Uterus (tissue), 2 donors: ENCODE measurements around the gene NTRK3.

Experiments used
- POLR2A ChIP-seq, 2 donors: fragments of 450-650 bp; IDR thresholded peaks; one replicate each; pipeline ENCODE4 v1.6.1; 2016; ENCODE audit warnings: antibody characterized with exemption in 2 of 2, mild to moderate bottlenecking in 1 of 2, moderate library complexity in 1 of 2
- TF ChIP-seq, protein P1 (sequence below), 4 experiments: fragments of 200-600 bp in 2 of 4; fragments of 450-650 bp in 2 of 4; sonication (generic) in 2 of 4; IDR thresholded peaks; one replicate each; pipeline ENCODE4 v1.5.1; 2016 to 2019; ENCODE audit warnings: antibody characterized with exemption in 4 of 4, mild to moderate bottlenecking in 2 of 4, moderate library complexity in 1 of 4

DNA sequence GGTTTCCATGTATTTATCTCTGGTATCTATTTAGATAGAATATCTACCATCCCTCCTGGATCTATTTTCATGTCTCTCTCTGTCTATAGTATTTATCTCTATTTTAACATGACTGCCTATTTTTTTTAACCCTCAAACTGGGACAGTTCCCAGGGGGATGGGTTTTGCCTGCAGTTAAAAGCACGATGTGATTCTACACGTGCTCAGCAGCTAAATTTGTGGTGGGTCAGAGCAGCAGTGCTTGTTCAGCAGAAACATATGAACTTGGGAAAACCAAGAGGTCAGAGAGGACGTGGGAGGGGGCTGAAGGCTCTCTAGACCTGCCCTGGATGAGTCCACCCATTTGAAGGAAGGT lies 189.2 kb downstream of the NTRK3 start:
- TF ChIP-seq, protein P1, sequence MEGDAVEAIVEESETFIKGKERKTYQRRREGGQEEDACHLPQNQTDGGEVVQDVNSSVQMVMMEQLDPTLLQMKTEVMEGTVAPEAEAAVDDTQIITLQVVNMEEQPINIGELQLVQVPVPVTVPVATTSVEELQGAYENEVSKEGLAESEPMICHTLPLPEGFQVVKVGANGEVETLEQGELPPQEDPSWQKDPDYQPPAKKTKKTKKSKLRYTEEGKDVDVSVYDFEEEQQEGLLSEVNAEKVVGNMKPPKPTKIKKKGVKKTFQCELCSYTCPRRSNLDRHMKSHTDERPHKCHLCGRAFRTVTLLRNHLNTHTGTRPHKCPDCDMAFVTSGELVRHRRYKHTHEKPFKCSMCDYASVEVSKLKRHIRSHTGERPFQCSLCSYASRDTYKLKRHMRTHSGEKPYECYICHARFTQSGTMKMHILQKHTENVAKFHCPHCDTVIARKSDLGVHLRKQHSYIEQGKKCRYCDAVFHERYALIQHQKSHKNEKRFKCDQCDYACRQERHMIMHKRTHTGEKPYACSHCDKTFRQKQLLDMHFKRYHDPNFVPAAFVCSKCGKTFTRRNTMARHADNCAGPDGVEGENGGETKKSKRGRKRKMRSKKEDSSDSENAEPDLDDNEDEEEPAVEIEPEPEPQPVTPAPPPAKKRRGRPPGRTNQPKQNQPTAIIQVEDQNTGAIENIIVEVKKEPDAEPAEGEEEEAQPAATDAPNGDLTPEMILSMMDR (IDR thresholded peaks at IDR 0.05), result no peak
- no peak for TF ChIP-seq POLR2A (IDR thresholded peaks at IDR 0.05)
